Measurements from ENCODE around the gene MYPN.

The MYPN gene

DNA sequence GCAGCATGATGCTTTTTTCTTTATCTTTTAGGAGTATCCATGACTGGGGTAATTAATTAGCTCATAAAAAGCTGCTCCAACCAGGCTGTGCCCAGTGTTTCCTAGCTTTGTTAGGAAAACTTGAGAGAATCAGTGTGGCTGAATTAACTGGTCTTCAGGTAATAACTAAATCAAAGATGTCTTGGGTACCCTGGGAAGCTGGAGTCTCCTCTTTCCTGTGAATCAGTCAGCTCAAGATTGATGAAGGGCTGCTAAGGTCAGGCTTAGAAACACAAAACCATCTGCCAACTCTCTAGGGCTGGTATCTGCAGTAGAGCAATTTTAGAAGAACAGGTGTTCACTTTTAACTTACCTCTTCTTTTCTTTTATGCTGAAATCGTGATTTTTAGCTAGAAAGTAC, 144.1 kb downstream of the MYPN start:
- Histone ChIP-seq H3K27ac (ENCODE audit: low read depth, low read length, poor library complexity, severe bottlenecking) (no peak overlapping the region), H3K79me2 (ENCODE audit: insufficient read depth, low read length) (no peaks in the 10 kb centered on the region), H4K20me1 (ENCODE audit: insufficient read depth, low read length) (no peaks in the 10 kb centered on the region)

DNA sequence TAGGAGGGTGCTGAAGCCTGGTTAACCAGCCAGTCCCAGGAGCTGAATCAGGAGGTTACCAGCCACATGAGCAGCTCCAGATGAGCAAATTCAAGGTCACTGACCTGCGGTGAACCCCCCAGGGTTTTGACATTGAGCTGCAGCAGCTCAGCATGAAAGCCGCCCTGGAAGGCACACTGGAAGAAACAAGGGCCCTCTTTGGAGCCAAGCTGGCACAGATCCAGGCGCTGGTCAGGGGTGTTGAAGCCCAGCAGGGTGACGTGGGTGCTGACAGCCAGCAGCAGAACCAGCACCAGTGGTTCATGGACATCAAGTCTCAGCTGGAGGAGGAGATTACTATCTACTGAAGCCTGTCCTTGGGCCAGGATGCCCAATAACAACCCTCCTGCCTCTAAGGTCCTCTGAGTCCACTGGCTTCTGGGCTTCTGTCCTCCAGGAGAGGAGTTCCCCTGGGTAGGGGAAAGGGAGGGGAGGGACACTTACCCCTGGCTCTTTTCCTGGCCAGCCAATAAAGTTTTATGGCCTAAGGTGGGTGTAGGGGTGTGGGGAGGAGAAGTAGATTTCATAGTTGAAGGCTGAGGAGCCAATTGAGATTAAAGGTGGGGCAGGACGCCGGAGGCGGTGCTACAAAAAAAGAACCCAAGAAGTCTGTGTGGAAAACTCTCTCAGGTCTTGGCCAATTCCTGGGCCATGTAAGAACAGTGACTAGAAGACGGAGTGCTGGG, 152.0 kb downstream of the MYPN start:
- Histone ChIP-seq H3K4me3 (ENCODE audit: low read depth, low read length, poor library complexity, severe bottlenecking) (no peak overlapping the region), H2AFZ (ENCODE audit: low read length) (no peak overlapping the region), H3F3A (ENCODE audit: insufficient read depth, low read length) (no peaks in the 10 kb centered on the region), H3K9me2 (ENCODE audit: low read depth, low read length) (no peaks in the 10 kb centered on the region), H3K9ac (ENCODE audit: low read length) (no peak overlapping the region), H3K4me2 (ENCODE audit: low read length) (no peak overlapping the region), H3K27me3 (ENCODE audit: insufficient read depth, low read length) (no peaks in the 10 kb centered on the region), H3K9me3 (ENCODE audit: low read length) (no peaks in the 10 kb centered on the region), H3K4me1 (ENCODE audit: insufficient read depth, low read length, severe bottlenecking) (no peaks in the 10 kb centered on the region), H3K27ac (ENCODE audit: low read depth, low read length, poor library complexity, severe bottlenecking) (no peak overlapping the region), H3K79me2 (ENCODE audit: insufficient read depth, low read length) (no peaks in the 10 kb centered on the region), H4K20me1 (ENCODE audit: insufficient read depth, low read length) (no peaks in the 10 kb centered on the region), H3K36me3 (ENCODE audit: insufficient read depth, low read length) (no peaks in the 10 kb centered on the region)
- TF ChIP-seq CTCF (IDR thresholded peaks at IDR 0.05; ENCODE audit: low read length) (no peak), EZH2 (IDR thresholded peaks at IDR 0.05; ENCODE audit: borderline replicate concordance, low read length) (no peak)

More for the DNA sequence above, 144.1 kb downstream of the MYPN start:
- H3K36me3 ChIP-seq (ENCODE audit: insufficient read depth, low read length): no peaks in the 10 kb centered on the region
- H3K4me3 ChIP-seq (ENCODE audit: low read depth, low read length, poor library complexity, severe bottlenecking): no peak overlapping the region
- H3K9me2 ChIP-seq (ENCODE audit: low read depth, low read length): no peaks in the 10 kb centered on the region
- H3K27me3 ChIP-seq (ENCODE audit: insufficient read depth, low read length): no peaks in the 10 kb centered on the region
- H2AFZ ChIP-seq (ENCODE audit: low read length): no peak overlapping the region
- no peak overlapping the region for H3K4me2 ChIP-seq (ENCODE audit: low read length)
- no peak for TF ChIP-seq EZH2 (IDR thresholded peaks at IDR 0.05; ENCODE audit: borderline replicate concordance, low read length)
- no peak for TF ChIP-seq CTCF (IDR thresholded peaks at IDR 0.05; ENCODE audit: low read length)
- H3K9me3 ChIP-seq (ENCODE audit: low read length): no peaks in the 10 kb centered on the region
- no peaks in the 10 kb centered on the region for H3F3A ChIP-seq (ENCODE audit: insufficient read depth, low read length)
- no peak overlapping the region for H3K9ac ChIP-seq (ENCODE audit: low read length)
- H3K4me1 ChIP-seq (ENCODE audit: insufficient read depth, low read length, severe bottlenecking): peaks cover 5% of the 10 kb centered on the region

Measured in OCI-LY1 (cell line).